Stimulated activated naive CD4-positive, alpha-beta T cell treated with Interleukin-2 at 50 U/mL for 16 hours (primary cell): ENCODE measurements around the gene GNGT2.

Experiments used
- DNase-seq: peaks from one replicate; lab custom pipeline; 2025; lab: John Stamatoyannopoulos, UW

Gene GNGT2

GRCh38 chr17:49170216-49170615 is 40.2 kb downstream of the GNGT2 start:
- DNase-seq = no peak

- DNase-seq = no peak
These were observed 41.7 kb downstream of the GNGT2 start for GRCh38 chr17:49168706-49169105.

GRCh38 chr17:49165143-49165542 is 45.2 kb downstream of the GNGT2 start:
- DNase-seq = no peak

GRCh38 chr17:49162866-49163265 is 47.5 kb downstream of the GNGT2 start:
- DNase-seq = no peak

GRCh38 chr17:49157784-49158183 is 52.6 kb downstream of the GNGT2 start:
- no peak for DNase-seq

- no peak for DNase-seq
These were observed 54.1 kb downstream of the GNGT2 start for GRCh38 chr17:49156256-49156655.
